HCT116 (cell line): Measurements from ENCODE around the gene R3HDM1. TPM values are rescaled to one million over a fixed set of nuclear protein-coding genes. Genes with fewer than 3 reads are reported as not detected.
A peak's percentile ranks its signal among the peaks of the same experiment; 100 is the strongest.

Experiments
- ATAC-seq: fragments of 200-7000 bp; cut with Tn5 transposase; 2 replicates; pipeline ENCODE4 v1.9.1; 2020; ENCODE audit warnings: mild to moderate bottlenecking, moderate library complexity
- BruUV-seq: library from RNA; stranded (reverse); fragments of 400-500 nt; replicated peaks from 2 replicates; lab custom pipeline; 2021; lab: Mats Ljungman, UMichigan
- CTCF ChIA-PET: fragments of 300-600 bp; sonication (Branson Sonifier 250); formaldehyde crosslinking; loops from one replicate; lab custom pipeline; 2021; ENCODE audit warnings: antibody characterized with exemption; lab: Charles Lee
- POLR2A ChIA-PET: fragments of 300-600, 350-600 bp; sonication (Branson Sonifier 250); formaldehyde crosslinking; loops from one replicate; lab custom pipeline; 2021; ENCODE audit warnings: antibody characterized with exemption; lab: Charles Lee
- RAD21 ChIA-PET, 2 experiments: fragments of 300-600 bp; sonication (Branson Sonifier 250); formaldehyde crosslinking; loops; one replicate each; lab custom pipeline; 2023; ENCODE audit warnings: low total read pairs in 2 of 2; ENCODE audit not compliant: uncharacterized antibody in 2 of 2, unreplicated experiment in 2 of 2, low non-redundant PET in 1 of 2; lab: Charles Lee
- DNase-seq: peaks from one replicate; pipeline ENCODE4 v3.0.0-alpha.2; 2010; ENCODE audit warnings: low read depth, low spot score
- H2AFZ ChIP-seq: fragments of 200-600 bp; shearing (Covaris generic), sonication (generic); 2 replicates; pipeline ENCODE4 v1.6.1; 2017; ENCODE audit warnings: low read depth, mixed run types, mixed read lengths, antibody characterized with exemption, low read length; ENCODE audit not compliant: poor library complexity, severe bottlenecking
- H3K27ac ChIP-seq: 2 replicates; pipeline ENCODE4 v1.5.1; 2012; ENCODE audit warnings: low read depth, low read length
- H3K27me3 ChIP-seq: fragments of 200-600 bp; sonication (generic); 2 replicates; pipeline ENCODE4 v1.6.1; 2016; ENCODE audit warnings: mixed run types, low read length, mixed read lengths; ENCODE audit not compliant: insufficient read depth
- H3K36me3 ChIP-seq, 2 experiments: fragments of 200-500 bp in 1 of 2; fragments of 200-600 bp in 1 of 2; sonication (Bioruptor generic) in 1 of 2; sonication (generic) in 1 of 2; 2 replicates each; pipeline versions ENCODE4 v1.5.1 to v1.6.1; 2014 to 2016; ENCODE audit warnings: low read length in 2 of 2, inconsistent platforms in 1 of 2, mixed read lengths in 1 of 2, mixed run types in 1 of 2; ENCODE audit not compliant: insufficient read depth in 2 of 2, control insufficient read depth in 1 of 2
- H3K4me1 ChIP-seq, 2 experiments: fragments of 200-600 bp in 1 of 2; sonication (generic) in 1 of 2; 2 replicates each; pipeline versions ENCODE4 v1.5.1 to v1.6.1; 2012 to 2017; ENCODE audit warnings: low read length in 2 of 2, inconsistent platforms in 1 of 2, mild to moderate bottlenecking in 1 of 2, mixed read lengths in 1 of 2, mixed run types in 1 of 2, moderate library complexity in 1 of 2; ENCODE audit not compliant: insufficient read depth in 2 of 2, control insufficient read depth in 1 of 2
- H3K4me2 ChIP-seq: fragments of 200-600 bp; sonication (generic); 2 replicates; pipeline ENCODE4 v1.6.1; 2017; ENCODE audit warnings: mixed run types, low read length, mixed read lengths
- H3K4me3 ChIP-seq, 2 experiments: fragments of 200-600 bp in 1 of 2; sonication (generic) in 1 of 2; replicated peaks in 1 of 2; 2 replicates each; pipeline ENCODE4 v1.5.1; 2011 to 2016; ENCODE audit warnings: low read length in 2 of 2, control low read depth in 1 of 2, low read depth in 1 of 2, mild to moderate bottlenecking in 1 of 2, mixed read lengths in 1 of 2, mixed run types in 1 of 2
- H3K79me2 ChIP-seq: fragments of 200-600 bp; sonication (generic); 2 replicates; pipeline ENCODE4 v1.6.1; 2017; ENCODE audit warnings: mild to moderate bottlenecking, mixed run types, low read length, moderate library complexity, mixed read lengths; ENCODE audit not compliant: insufficient read depth
- H3K9ac ChIP-seq: fragments of 200-600 bp; sonication (generic); 2 replicates; pipeline ENCODE4 v1.6.1; 2016; ENCODE audit warnings: low read length, mixed read lengths
- H3K9me2 ChIP-seq: fragments of 200-600 bp; sonication (generic), shearing (Covaris generic); 2 replicates; pipeline ENCODE4 v1.6.1; 2017; ENCODE audit warnings: mixed run types, mild to moderate bottlenecking, moderate library complexity; ENCODE audit not compliant: insufficient read depth
- H3K9me3 ChIP-seq, 2 experiments: fragments of 200-500 bp in 1 of 2; fragments of 200-600 bp in 1 of 2; sonication (Bioruptor generic) in 1 of 2; sonication (generic) in 1 of 2; 2 replicates each; pipeline ENCODE4 v1.6.1; 2014 to 2017; ENCODE audit warnings: low read length in 2 of 2, mixed read lengths in 2 of 2, inconsistent platforms in 1 of 2, low read depth in 1 of 2, mild to moderate bottlenecking in 1 of 2, mixed run types in 1 of 2, moderate library complexity in 1 of 2; ENCODE audit not compliant: control insufficient read depth in 1 of 2, insufficient read depth in 1 of 2
- H4K20me1 ChIP-seq: fragments of 200-600 bp; sonication (generic), shearing (Covaris generic); 2 replicates; pipeline ENCODE4 v1.6.1; 2017; ENCODE audit warnings: mixed run types, mild to moderate bottlenecking, moderate library complexity; ENCODE audit not compliant: insufficient read depth
- CEBPB ChIP-seq: IDR thresholded peaks from 2 replicates; pipeline ENCODE4 v1.6.1; 2012; ENCODE audit warnings: low read depth
- JUND ChIP-seq: IDR thresholded peaks from 2 replicates; pipeline ENCODE4 v1.6.1; 2012
- TCF7L2 ChIP-seq: IDR thresholded peaks from 2 replicates; pipeline ENCODE4 v1.7.0; 2011; ENCODE audit warnings: borderline replicate concordance, inconsistent platforms; ENCODE audit not compliant: insufficient read depth, insufficient read length; ENCODE audit errors: extremely low read depth
- YY1 ChIP-seq: IDR thresholded peaks from 2 replicates; pipeline ENCODE4 v1.6.1; 2011; ENCODE audit warnings: low read length, low read depth, moderate library complexity, mild to moderate bottlenecking; ENCODE audit not compliant: insufficient replicate concordance; ENCODE audit errors: extremely low read depth
- intact Hi-C: fragments of 100-400 bp; cut with micrococcal nuclease; formaldehyde crosslinking; loops from 2 replicates; pipeline ENCODE4 v1.10.0; 2022
- total RNA-seq: library from RNA; stranded (reverse); gene quantifications from one replicate; pipeline ENCODE4 v1.2.1, GENCODE V29; 2021; ENCODE audit not compliant: unreplicated experiment
- TF ChIP-seq, protein P1 (sequence below): IDR thresholded peaks from 2 replicates; pipeline ENCODE4 v1.6.1; 2012; ENCODE audit warnings: low read depth
- TF ChIP-seq, protein P2 (sequence below): IDR thresholded peaks from 2 replicates; pipeline ENCODE4 v1.6.1; 2012
- TF ChIP-seq, protein P3 (sequence below): IDR thresholded peaks from 2 replicates; pipeline ENCODE4 v1.6.1; 2011; ENCODE audit warnings: mild to moderate bottlenecking, low read length, moderate library complexity; ENCODE audit not compliant: insufficient replicate concordance; ENCODE audit errors: extremely low read depth
- TF ChIP-seq, protein P4 (sequence below), 3 experiments: fragments of 200-600 bp in 1 of 3; sonication (generic) in 1 of 3; IDR thresholded peaks in 2 of 3; conservative IDR thresholded peaks in 1 of 3; 2 replicates each; pipeline ENCODE4 v1.5.1; 2012 to 2017; ENCODE audit warnings: low read depth in 2 of 3, low read length in 2 of 3, antibody characterized with exemption in 1 of 3, borderline replicate concordance in 1 of 3, control low read depth in 1 of 3, mild to moderate bottlenecking in 1 of 3, mixed read lengths in 1 of 3, mixed run types in 1 of 3, moderate library complexity in 1 of 3; ENCODE audit not compliant: insufficient read depth in 1 of 3

Gene R3HDM1
- total RNA-seq, 1 experiment from 2014 or later = 43.1 TPM

DNA sequence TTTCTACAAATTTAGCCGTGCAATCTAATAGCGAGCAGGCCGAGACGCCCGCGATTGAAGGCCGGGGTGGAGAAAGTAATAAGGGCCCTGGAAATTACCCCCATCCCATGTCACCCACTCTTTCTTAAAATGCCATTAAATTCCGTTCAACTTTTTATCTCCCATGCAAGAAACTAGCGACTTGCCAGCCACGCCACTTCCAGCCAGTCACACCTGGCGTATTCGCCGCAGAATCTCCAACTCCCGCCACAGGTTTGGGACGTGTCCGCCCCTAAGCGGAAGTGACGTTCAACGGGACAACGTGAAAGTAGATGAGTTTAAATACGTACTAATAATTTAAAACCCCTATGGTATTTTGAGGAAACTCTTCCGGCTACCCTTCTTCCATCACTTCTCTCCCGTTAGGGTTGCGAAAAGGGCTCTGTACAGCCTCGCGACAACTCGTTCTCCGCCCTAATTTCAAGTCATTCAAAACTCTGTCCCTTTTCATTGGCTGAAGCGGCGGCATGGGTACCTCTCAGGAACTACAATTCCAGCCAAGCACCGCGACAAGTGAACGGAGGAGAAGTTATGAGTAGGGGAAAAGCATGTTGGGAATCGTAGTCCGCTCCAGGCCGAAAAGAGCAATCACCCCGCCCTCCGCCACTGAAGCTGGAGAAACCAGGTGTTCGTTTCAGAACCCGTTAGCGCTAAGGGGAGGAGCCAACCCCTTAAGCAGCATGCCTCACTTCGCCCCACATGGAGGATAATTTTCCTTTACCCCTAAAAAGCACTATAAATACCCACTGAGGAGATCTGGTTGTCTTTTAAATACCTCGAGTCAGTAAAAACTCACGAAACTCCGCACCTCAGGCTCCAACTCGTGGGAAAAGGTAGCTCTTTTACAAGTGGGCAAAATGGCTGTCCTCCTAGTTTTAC lies 712 bp upstream of the R3HDM1 start, which contains the start of gene ZRANB3 (continued):
- TF ChIP-seq, protein P1, sequence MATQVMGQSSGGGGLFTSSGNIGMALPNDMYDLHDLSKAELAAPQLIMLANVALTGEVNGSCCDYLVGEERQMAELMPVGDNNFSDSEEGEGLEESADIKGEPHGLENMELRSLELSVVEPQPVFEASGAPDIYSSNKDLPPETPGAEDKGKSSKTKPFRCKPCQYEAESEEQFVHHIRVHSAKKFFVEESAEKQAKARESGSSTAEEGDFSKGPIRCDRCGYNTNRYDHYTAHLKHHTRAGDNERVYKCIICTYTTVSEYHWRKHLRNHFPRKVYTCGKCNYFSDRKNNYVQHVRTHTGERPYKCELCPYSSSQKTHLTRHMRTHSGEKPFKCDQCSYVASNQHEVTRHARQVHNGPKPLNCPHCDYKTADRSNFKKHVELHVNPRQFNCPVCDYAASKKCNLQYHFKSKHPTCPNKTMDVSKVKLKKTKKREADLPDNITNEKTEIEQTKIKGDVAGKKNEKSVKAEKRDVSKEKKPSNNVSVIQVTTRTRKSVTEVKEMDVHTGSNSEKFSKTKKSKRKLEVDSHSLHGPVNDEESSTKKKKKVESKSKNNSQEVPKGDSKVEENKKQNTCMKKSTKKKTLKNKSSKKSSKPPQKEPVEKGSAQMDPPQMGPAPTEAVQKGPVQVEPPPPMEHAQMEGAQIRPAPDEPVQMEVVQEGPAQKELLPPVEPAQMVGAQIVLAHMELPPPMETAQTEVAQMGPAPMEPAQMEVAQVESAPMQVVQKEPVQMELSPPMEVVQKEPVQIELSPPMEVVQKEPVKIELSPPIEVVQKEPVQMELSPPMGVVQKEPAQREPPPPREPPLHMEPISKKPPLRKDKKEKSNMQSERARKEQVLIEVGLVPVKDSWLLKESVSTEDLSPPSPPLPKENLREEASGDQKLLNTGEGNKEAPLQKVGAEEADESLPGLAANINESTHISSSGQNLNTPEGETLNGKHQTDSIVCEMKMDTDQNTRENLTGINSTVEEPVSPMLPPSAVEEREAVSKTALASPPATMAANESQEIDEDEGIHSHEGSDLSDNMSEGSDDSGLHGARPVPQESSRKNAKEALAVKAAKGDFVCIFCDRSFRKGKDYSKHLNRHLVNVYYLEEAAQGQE = no peak
- TF ChIP-seq TCF7L2 = peak; percentile 82

DNA sequence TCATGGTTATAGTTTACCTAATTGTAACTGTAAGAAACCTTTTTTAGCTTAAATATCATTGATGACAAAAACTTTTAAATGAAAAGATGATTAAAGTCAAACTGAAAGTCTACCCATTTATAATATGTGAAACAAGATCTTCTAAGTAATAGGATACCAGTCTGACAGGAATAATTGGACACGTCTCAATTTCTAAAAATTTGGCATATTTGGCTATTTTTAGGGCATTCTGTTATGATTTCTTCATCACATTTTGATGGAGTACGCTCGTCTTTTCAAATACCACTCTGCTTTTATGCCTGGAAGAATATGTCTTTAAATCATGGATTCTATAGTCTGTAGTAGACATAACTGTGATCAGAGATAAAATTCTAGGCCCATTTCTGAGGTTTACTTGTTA lies 1.3 kb downstream of the R3HDM1 start:
- Histone ChIP-seq H3K4me1 (peaks cover 7 to 24% of the 10 kb centered on the region in 2 experiments), H3K9me3 (no peaks in the 10 kb centered on the region), H3K9me2 (no peaks in the 10 kb centered on the region), H4K20me1 (peaks cover 5% of the 10 kb centered on the region; the same call in 1 of the 2 replicates), H3K4me3 (peak overlapping the region; percentile 80 to 89), H3K9ac (peak overlapping the region; percentile 89; the same call in 1 of the 2 replicates), H3K27me3 (no peaks in the 10 kb centered on the region), H2AFZ (no peak overlapping the region), H3K36me3 (no peaks in the 10 kb centered on the region), H3K27ac (no peak overlapping the region; the same call in 1 of the 2 replicates), H3K79me2 (peaks cover 85% of the 10 kb centered on the region), H3K4me2 (peak overlapping the region; percentile 83)
- ChIA-PET RAD21 (no interaction called here), CTCF (no interaction called here), POLR2A (no interaction called here)
- intact Hi-C loops = loop anchor here (5.0 kb wide), 1 partner anchor 480 kb away; the partner anchor contains the start of gene RAB3GAP1
- ATAC-seq (no peak), DNase-seq (no peak)
- TSS peak; percentile 48 for BruUV-seq
- TF ChIP-seq JUND (no peak), YY1 (no peak), CEBPB (no peak)
- TF ChIP-seq, protein P2, sequence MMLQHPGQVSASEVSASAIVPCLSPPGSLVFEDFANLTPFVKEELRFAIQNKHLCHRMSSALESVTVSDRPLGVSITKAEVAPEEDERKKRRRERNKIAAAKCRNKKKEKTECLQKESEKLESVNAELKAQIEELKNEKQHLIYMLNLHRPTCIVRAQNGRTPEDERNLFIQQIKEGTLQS = no peak
- TF ChIP-seq, protein P3, sequence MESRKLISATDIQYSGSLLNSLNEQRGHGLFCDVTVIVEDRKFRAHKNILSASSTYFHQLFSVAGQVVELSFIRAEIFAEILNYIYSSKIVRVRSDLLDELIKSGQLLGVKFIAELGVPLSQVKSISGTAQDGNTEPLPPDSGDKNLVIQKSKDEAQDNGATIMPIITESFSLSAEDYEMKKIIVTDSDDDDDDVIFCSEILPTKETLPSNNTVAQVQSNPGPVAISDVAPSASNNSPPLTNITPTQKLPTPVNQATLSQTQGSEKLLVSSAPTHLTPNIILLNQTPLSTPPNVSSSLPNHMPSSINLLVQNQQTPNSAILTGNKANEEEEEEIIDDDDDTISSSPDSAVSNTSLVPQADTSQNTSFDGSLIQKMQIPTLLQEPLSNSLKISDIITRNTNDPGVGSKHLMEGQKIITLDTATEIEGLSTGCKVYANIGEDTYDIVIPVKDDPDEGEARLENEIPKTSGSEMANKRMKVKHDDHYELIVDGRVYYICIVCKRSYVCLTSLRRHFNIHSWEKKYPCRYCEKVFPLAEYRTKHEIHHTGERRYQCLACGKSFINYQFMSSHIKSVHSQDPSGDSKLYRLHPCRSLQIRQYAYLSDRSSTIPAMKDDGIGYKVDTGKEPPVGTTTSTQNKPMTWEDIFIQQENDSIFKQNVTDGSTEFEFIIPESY = no peak
- TF ChIP-seq, protein P4, sequence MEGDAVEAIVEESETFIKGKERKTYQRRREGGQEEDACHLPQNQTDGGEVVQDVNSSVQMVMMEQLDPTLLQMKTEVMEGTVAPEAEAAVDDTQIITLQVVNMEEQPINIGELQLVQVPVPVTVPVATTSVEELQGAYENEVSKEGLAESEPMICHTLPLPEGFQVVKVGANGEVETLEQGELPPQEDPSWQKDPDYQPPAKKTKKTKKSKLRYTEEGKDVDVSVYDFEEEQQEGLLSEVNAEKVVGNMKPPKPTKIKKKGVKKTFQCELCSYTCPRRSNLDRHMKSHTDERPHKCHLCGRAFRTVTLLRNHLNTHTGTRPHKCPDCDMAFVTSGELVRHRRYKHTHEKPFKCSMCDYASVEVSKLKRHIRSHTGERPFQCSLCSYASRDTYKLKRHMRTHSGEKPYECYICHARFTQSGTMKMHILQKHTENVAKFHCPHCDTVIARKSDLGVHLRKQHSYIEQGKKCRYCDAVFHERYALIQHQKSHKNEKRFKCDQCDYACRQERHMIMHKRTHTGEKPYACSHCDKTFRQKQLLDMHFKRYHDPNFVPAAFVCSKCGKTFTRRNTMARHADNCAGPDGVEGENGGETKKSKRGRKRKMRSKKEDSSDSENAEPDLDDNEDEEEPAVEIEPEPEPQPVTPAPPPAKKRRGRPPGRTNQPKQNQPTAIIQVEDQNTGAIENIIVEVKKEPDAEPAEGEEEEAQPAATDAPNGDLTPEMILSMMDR (IDR thresholded peaks at IDR 0.05 in 2 of 3, conservative IDR thresholded peaks at IDR 0.05 in 1 of 3; ENCODE audit: borderline replicate concordance in 1 of 3, insufficient read depth in 1 of 3, low read depth in 2 of 3, low read length in 2 of 3) = no peak
- TF ChIP-seq, protein P1 = no peak
